SU-DHL-6 (cell line): ENCODE measurements around the gene PLAU.

Experiments used
- H2AFZ ChIP-seq: fragments of 200-600 bp; sonication (generic); 2 replicates; pipeline ENCODE4 v1.6.1; 2014; ENCODE audit warnings: low read depth, mild to moderate bottlenecking, moderate library complexity, mixed read lengths, antibody characterized with exemption, low read length; ENCODE audit not compliant: severe bottlenecking
- H3F3A ChIP-seq: fragments of 200-600 bp; shearing (Covaris generic); 2 replicates; pipeline ENCODE4 v1.6.0; 2016; ENCODE audit warnings: antibody characterized with exemption, mild to moderate bottlenecking; ENCODE audit not compliant: insufficient read depth
- H3K27ac ChIP-seq: fragments of 200-600 bp; sonication (generic); 2 replicates; pipeline ENCODE4 v1.5.1; 2016; ENCODE audit warnings: low read depth, mild to moderate bottlenecking, low read length, moderate library complexity, mixed read lengths
- H3K27me3 ChIP-seq: fragments of 200-600 bp; sonication (generic), shearing (Covaris generic); 2 replicates; pipeline ENCODE4 v1.6.0; 2014; ENCODE audit warnings: mild to moderate bottlenecking, low read length
- H3K36me3 ChIP-seq: fragments of 200-600 bp; sonication (generic); 2 replicates; pipeline ENCODE4 v1.6.1; 2014; ENCODE audit warnings: mild to moderate bottlenecking, low read length, mixed read lengths
- H3K4me2 ChIP-seq: fragments of 300-600, 200-600 bp; shearing (Covaris generic), sonication (generic); 2 replicates; pipeline ENCODE4 v1.6.0; 2014; ENCODE audit warnings: low read length, low read depth, mild to moderate bottlenecking; ENCODE audit not compliant: poor library complexity, severe bottlenecking
- H3K4me3 ChIP-seq: fragments of 200-600 bp; sonication (generic); 2 replicates; pipeline ENCODE4 v1.5.1; 2014; ENCODE audit warnings: antibody characterized with exemption, low read length, mild to moderate bottlenecking, mixed read lengths; ENCODE audit not compliant: insufficient read depth, poor library complexity, severe bottlenecking
- H3K79me2 ChIP-seq: fragments of 200-600 bp; sonication (generic); 2 replicates; pipeline ENCODE4 v1.6.1; 2014; ENCODE audit warnings: mild to moderate bottlenecking, low read length, moderate library complexity; ENCODE audit not compliant: insufficient read depth
- H3K9ac ChIP-seq: fragments of 200-600 bp; sonication (generic); 2 replicates; pipeline ENCODE4 v1.7.0; 2014; ENCODE audit warnings: mild to moderate bottlenecking, low read length
- H3K9me2 ChIP-seq: fragments of 200-600 bp; sonication (generic); replicated peaks from 2 replicates; pipeline ENCODE4 v1.6.1; 2014; ENCODE audit warnings: low read length; ENCODE audit not compliant: insufficient read depth
- H3K9me3 ChIP-seq: fragments of 200-600 bp; sonication (generic); 2 replicates; pipeline ENCODE4 v1.6.1; 2014; ENCODE audit warnings: low read length, mixed read lengths; ENCODE audit not compliant: insufficient read depth
- H4K20me1 ChIP-seq: fragments of 200-600 bp; sonication (generic); 2 replicates; pipeline ENCODE4 v1.6.1; 2014; ENCODE audit warnings: low read depth, mild to moderate bottlenecking, antibody characterized with exemption, low read length, moderate library complexity, mixed read lengths
- EZH2phosphoT487 ChIP-seq: fragments of 200-600 bp; sonication (generic), shearing (Covaris generic); conservative IDR thresholded peaks from 2 replicates; pipeline ENCODE4 v1.6.1; 2018; ENCODE audit warnings: mild to moderate bottlenecking, antibody characterized with exemption, low read length, moderate library complexity, mixed read lengths
- TF ChIP-seq, protein P1 (sequence below): fragments of 200-600 bp; sonication (generic); IDR thresholded peaks from one replicate; pipeline ENCODE4 v1.5.1; 2017; ENCODE audit warnings: antibody characterized with exemption, mild to moderate bottlenecking, low read length, moderate library complexity; ENCODE audit not compliant: insufficient read depth, poor library complexity, severe bottlenecking

The PLAU gene

DNA sequence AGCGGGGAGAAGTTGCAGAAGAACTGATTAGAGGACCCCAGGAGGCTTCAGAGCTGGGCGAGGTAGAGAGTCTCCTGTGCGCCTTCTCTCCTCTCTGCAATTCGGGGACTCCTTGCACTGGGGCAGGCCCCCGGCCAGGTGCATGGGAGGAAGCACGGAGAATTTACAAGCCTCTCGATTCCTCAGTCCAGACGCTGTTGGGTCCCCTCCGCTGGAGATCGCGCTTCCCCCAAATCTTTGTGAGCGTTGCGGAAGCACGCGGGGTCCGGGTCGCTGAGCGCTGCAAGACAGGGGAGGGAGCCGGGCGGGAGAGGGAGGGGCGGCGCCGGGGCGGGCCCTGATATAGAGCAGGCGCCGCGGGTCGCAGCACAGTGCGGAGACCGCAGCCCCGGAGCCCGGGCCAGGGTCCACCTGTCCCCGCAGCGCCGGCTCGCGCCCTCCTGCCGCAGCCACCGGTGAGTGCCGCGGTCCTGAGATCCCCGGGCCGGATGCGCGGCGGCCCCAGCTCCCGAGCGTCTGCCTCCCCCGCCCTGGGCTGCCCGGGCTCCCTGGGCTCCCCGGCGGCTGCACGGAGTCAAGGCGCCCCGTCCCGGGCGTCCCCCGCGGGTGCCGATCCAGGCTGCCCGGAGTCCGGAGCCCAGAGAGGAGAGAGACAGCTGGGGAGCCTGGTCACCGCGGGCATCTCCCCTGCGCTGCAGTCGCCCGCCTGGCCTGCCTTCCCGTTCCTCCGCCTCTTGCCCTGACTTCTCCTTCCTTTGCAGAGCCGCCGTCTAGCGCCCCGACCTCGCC lies at the start of gene PLAU:
Gene PLAU, plus strand, starts transcription at position 369 of the 789 bp plus-strand sequence. CDS start 424 bp downstream, outside the sequence.
- Histone ChIP-seq H3K27me3 (no peaks in the 10 kb centered on the region), H3F3A (no peaks in the 10 kb centered on the region), H3K4me3 (peak within 1 kb of the TSS; percentile 43), H3K4me2 (peak within 1 kb of the TSS; percentile 80), H3K36me3 (no peaks in the 10 kb centered on the region), H3K79me2 (no peaks in the 10 kb centered on the region), H2AFZ (peak within 1 kb of the TSS; percentile 84), H3K9me3 (no peaks in the 10 kb centered on the region), H3K9ac (peak within 1 kb of the TSS; percentile 51), H4K20me1 (no peaks in the 10 kb centered on the region), H3K9me2 (no peaks in the 10 kb centered on the region), H3K27ac (no peak within 1 kb of the TSS)
- no peak for TF ChIP-seq EZH2phosphoT487
- TF ChIP-seq, protein P1, sequence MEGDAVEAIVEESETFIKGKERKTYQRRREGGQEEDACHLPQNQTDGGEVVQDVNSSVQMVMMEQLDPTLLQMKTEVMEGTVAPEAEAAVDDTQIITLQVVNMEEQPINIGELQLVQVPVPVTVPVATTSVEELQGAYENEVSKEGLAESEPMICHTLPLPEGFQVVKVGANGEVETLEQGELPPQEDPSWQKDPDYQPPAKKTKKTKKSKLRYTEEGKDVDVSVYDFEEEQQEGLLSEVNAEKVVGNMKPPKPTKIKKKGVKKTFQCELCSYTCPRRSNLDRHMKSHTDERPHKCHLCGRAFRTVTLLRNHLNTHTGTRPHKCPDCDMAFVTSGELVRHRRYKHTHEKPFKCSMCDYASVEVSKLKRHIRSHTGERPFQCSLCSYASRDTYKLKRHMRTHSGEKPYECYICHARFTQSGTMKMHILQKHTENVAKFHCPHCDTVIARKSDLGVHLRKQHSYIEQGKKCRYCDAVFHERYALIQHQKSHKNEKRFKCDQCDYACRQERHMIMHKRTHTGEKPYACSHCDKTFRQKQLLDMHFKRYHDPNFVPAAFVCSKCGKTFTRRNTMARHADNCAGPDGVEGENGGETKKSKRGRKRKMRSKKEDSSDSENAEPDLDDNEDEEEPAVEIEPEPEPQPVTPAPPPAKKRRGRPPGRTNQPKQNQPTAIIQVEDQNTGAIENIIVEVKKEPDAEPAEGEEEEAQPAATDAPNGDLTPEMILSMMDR = no peak

DNA sequence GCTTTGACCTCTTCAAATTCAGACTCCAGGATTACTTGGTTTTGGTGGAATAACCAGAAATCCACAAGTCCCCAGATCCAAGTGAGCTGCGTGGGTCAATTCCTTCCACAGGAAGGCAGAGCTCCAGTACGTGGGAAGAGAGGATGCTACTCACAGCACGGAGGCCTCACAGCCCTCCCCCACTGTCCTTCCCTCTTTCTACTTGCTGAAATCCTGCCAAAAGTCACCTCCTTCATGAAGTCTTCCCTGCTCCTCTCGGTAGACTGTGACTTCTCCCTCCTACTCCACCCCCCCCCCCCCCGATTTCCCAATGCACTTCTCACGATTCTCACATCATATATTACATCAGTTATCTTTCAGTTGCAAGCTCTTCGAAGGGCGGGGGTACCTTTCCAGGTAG lies 48.9 kb upstream of the PLAU start:
- Histone ChIP-seq H3K27ac (no peak overlapping the region), H3K9me3 (no peaks in the 10 kb centered on the region), H2AFZ (no peak overlapping the region), H3K79me2 (no peaks in the 10 kb centered on the region), H3F3A (peaks cover 9% of the 10 kb centered on the region), H3K4me3 (no peak overlapping the region), H3K27me3 (no peaks in the 10 kb centered on the region), H4K20me1 (no peaks in the 10 kb centered on the region), H3K4me2 (no peak overlapping the region), H3K36me3 (no peaks in the 10 kb centered on the region), H3K9me2 (no peaks in the 10 kb centered on the region), H3K9ac (no peak overlapping the region)
- TF ChIP-seq EZH2phosphoT487 = no peak
- TF ChIP-seq, protein P1 = no peak

DNA sequence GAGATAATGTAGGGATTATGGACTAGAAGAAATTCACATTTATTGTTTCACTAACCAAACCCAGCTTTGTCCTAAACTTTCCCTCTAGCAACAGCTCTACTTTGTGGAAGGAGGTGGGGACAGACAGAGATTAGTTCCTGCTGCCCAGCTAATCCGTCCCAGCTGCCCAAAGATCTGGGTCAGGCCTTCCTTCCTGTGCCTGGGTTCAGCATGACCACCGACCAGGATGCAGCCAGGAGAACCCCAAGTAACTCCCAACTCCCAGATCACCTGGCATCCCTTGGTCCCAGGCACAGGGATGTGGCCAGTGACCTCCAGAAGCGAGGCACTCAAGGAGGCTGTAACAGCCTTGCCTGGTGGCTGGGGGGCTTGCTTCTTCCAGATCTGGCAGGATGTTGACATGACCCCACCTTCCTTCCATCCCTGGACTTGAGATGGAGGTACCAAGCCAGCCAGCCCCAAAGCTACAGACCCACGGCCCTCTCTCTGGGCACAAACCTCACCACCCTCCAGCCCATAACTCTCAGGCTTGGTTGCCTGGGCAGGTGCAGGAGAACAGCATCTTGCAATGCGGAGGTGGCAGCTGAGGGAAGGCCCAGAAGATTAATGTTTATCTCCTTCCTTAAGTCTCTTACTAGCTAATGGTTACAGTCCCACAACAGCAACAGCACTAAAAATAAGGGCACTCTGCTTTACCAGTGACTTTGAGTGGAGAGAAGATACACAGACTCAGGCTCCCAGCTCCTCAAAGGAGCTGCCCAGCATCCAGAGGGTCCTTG lies 47.7 kb upstream of the PLAU start:
- no peak overlapping the region for H3K27ac ChIP-seq
- H3K36me3 ChIP-seq = no peaks in the 10 kb centered on the region
- no peak overlapping the region for H3K4me2 ChIP-seq

More for the DNA sequence above, 47.7 kb upstream of the PLAU start:
- Histone ChIP-seq H3K27me3 (no peaks in the 10 kb centered on the region), H3K9ac (no peak overlapping the region), H3K9me2 (no peaks in the 10 kb centered on the region), H3K4me3 (no peak overlapping the region), H3K9me3 (no peaks in the 10 kb centered on the region), H4K20me1 (no peaks in the 10 kb centered on the region), H2AFZ (no peak overlapping the region), H3F3A (peaks cover 9% of the 10 kb centered on the region), H3K79me2 (no peaks in the 10 kb centered on the region)
- TF ChIP-seq, protein P1 = no peak
- no peak for TF ChIP-seq EZH2phosphoT487
